HS-5 (cell line): ENCODE results near the gene VWA1.
"Not testable (repeated sequence)": the region's sequence is repeated elsewhere in the genome, so short reads cannot be mapped to it uniquely, and the experiment has no call there.

Experiments
- DNase-seq: peaks from one replicate; pipeline ENCODE4 v3.0.0-alpha.2; 2012; ENCODE audit warnings: low read depth

VWA1 gene

GRCh38 chr1:1435106-1435903, at the start of gene VWA1:
TSS of gene VWA1 (plus strand) at chr1:1435690. CDS start at chr1:1435749, 59 bp downstream.
- DNase-seq: no peak

- no peak for DNase-seq
Measured at GRCh38 chr1:1385931-1386330, 49.6 kb upstream of the VWA1 start.

GRCh38 chr1:1387098-1388077, 48.1 kb upstream of the VWA1 start:
- DNase-seq: no peak

- no peak for DNase-seq
Measured at GRCh38 chr1:1388078-1388472, 47.4 kb upstream of the VWA1 start.

- no peak for DNase-seq
Measured at GRCh38 chr1:1390675-1391074, 44.8 kb upstream of the VWA1 start.

- DNase-seq: no peak
Measured at GRCh38 chr1:1391225-1391624, 44.3 kb upstream of the VWA1 start.

GRCh38 chr1:1393014-1393413, 42.5 kb upstream of the VWA1 start:
- DNase-seq: no peak

GRCh38 chr1:1393428-1393827, 42.1 kb upstream of the VWA1 start:
- no peak for DNase-seq

GRCh38 chr1:1394116-1394515, 41.4 kb upstream of the VWA1 start:
- DNase-seq: no peak

GRCh38 chr1:1395166-1395565, 40.3 kb upstream of the VWA1 start:
- no peak for DNase-seq

- no peak for DNase-seq
Measured at GRCh38 chr1:1397839-1398523, 37.5 kb upstream of the VWA1 start.

- DNase-seq: no peak
Measured at GRCh38 chr1:1398677-1399186, 36.8 kb upstream of the VWA1 start.

GRCh38 chr1:1399187-1399871, 36.2 kb upstream of the VWA1 start, which contains the start of gene CCNL2:
TSS of gene CCNL2 (minus strand) at chr1:1399335. CDS start at chr1:1399306, 29 bp downstream.
- DNase-seq: peak; percentile 87

- no peak for DNase-seq
Measured at GRCh38 chr1:1399872-1400575, 35.5 kb upstream of the VWA1 start.

- DNase-seq: no peak
Measured at GRCh38 chr1:1400576-1401456, 34.7 kb upstream of the VWA1 start.

GRCh38 chr1:1401457-1402010, 34.0 kb upstream of the VWA1 start:
- no peak for DNase-seq

GRCh38 chr1:1402072-1402900, 33.2 kb upstream of the VWA1 start:
- no peak for DNase-seq

- DNase-seq: not testable (repeated sequence)
Measured at GRCh38 chr1:1402901-1403392, 32.5 kb upstream of the VWA1 start.
